Measurements from ENCODE around the gene MAPK7. TPM values are rescaled to one million over a fixed set of nuclear protein-coding genes. Genes with fewer than 3 reads are reported as not detected.

The MAPK7 gene
- polyA plus RNA-seq, 1 of the 3 experiments (the other 2 are of a cell fraction), result 19.1 TPM

GRCh38 chr17:19375732-19376131, 2.6 kb upstream of the MAPK7 start:
- no peaks in the 10 kb centered on the region for H3K9me2 ChIP-seq
- TF ChIP-seq MXI1 (IDR thresholded peaks at IDR 0.05; ENCODE audit: low read depth, low read length) (no peak), RFX5 (IDR thresholded peaks at IDR 0.05; ENCODE audit: low read length) (no peak), TEAD4 (IDR thresholded peaks at IDR 0.05; ENCODE audit: borderline replicate concordance, insufficient read depth) (no peak), JUND (IDR thresholded peaks at IDR 0.05) (no peak), USF1 (IDR thresholded peaks at IDR 0.05; ENCODE audit: borderline replicate concordance, low read depth) (no peak), EZH2phosphoT487 (IDR thresholded peaks at IDR 0.05; ENCODE audit: borderline replicate concordance, low read depth) (no peak), IRF3 (IDR thresholded peaks at IDR 0.05; ENCODE audit: low read depth, low read length) (no peak), POLR2AphosphoS5 (IDR thresholded peaks at IDR 0.05; ENCODE audit: low read depth, low read length) (no peak)
- TF ChIP-seq, protein P1, sequence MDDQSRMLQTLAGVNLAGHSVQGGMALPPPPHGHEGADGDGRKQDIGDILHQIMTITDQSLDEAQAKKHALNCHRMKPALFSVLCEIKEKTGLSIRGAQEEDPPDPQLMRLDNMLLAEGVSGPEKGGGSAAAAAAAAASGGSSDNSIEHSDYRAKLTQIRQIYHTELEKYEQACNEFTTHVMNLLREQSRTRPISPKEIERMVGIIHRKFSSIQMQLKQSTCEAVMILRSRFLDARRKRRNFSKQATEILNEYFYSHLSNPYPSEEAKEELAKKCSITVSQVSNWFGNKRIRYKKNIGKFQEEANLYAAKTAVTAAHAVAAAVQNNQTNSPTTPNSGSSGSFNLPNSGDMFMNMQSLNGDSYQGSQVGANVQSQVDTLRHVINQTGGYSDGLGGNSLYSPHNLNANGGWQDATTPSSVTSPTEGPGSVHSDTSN (IDR thresholded peaks at IDR 0.05), result no peak
- TF ChIP-seq, protein P2, sequence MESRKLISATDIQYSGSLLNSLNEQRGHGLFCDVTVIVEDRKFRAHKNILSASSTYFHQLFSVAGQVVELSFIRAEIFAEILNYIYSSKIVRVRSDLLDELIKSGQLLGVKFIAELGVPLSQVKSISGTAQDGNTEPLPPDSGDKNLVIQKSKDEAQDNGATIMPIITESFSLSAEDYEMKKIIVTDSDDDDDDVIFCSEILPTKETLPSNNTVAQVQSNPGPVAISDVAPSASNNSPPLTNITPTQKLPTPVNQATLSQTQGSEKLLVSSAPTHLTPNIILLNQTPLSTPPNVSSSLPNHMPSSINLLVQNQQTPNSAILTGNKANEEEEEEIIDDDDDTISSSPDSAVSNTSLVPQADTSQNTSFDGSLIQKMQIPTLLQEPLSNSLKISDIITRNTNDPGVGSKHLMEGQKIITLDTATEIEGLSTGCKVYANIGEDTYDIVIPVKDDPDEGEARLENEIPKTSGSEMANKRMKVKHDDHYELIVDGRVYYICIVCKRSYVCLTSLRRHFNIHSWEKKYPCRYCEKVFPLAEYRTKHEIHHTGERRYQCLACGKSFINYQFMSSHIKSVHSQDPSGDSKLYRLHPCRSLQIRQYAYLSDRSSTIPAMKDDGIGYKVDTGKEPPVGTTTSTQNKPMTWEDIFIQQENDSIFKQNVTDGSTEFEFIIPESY (IDR thresholded peaks at IDR 0.05; ENCODE audit: borderline replicate concordance, low read depth), result no peak
- no peaks in the 10 kb centered on the region for H3K27me3 ChIP-seq (ENCODE audit: insufficient read depth)
- H3K27ac ChIP-seq (ENCODE audit: low read depth in 2 of 2, low read length in 1 of 2), result 0 out of 4 replicates have a peak overlapping the region, but pooled peaks of 1 of the 2 experiments have one; percentile 1
- POLR2A ChIA-PET, result interaction anchor here (0.7 kb wide), 1 partner anchor 82 kb away, joined by 3 read pairs; no protein-coding TSS in a partner anchor
- H4K20me1 ChIP-seq (ENCODE audit: insufficient read depth), result no peaks in the 10 kb centered on the region
- peaks cover 35% of the 10 kb centered on the region for H3K79me2 ChIP-seq (ENCODE audit: insufficient read depth)
- H3K9me3 ChIP-seq, result no peaks in the 10 kb centered on the region
- peaks cover 20% of the 10 kb centered on the region for H3F3A ChIP-seq (replicated peaks; ENCODE audit: insufficient read depth)
- WGBS (ENCODE audit: low lambda C conversion rate), result 92% methylated on average over 1 of the region's 1 CpG
- no peak overlapping the region for H3K4me3 ChIP-seq (ENCODE audit: low read depth in 2 of 2, low read length in 1 of 2)
- no peak for DNase-seq
- H3K4me1 ChIP-seq (ENCODE audit: control insufficient read depth in 1 of 2, insufficient read depth in 2 of 2, low read depth in 1 of 2, low read length in 1 of 2), result peaks cover 0 to 18% of the 10 kb centered on the region in 2 experiments; a peak in 3 of 4 replicates
- no peak overlapping the region for H3K4me2 ChIP-seq
- no peak overlapping the region for H2AFZ ChIP-seq (ENCODE audit: low read depth)
- peaks cover 13 to 14% of the 10 kb centered on the region in 2 experiments for H3K36me3 ChIP-seq (replicated peaks in 1 of 2; ENCODE audit: control insufficient read depth in 1 of 2, insufficient read depth in 2 of 2, low read length in 1 of 2)
- H3K9ac ChIP-seq, result no peak overlapping the region
- CTCF ChIA-PET, result interaction anchor here (5.6 kb wide), 1 partner anchor 13 kb away, joined by 37 read pairs; the partner anchor contains the start of gene B9D1

DNA sequence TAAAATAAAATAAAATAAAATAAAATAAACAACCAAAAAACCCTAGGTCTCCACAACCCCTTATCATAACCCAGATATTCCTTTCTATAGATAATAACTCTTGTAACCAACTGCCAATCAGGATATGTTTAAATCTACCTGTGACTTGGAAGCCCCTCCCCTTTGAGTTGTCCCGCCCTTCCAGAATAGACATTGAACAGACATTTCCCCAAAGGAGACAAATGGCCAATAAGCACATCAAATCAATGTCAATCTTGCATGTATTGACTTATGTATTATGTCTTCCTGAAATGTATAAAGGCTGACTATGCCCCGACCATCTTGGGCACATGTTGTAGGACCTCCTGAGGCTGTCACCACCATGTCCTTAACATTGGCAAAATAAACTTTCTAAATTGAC, 1.5 kb upstream of the MAPK7 start:
- Histone ChIP-seq H3K4me2 (peak overlapping the region; percentile 68), H2AFZ (ENCODE audit: low read depth) (peak overlapping the region; percentile 75), H3F3A (replicated peaks; ENCODE audit: insufficient read depth) (peaks cover 20% of the 10 kb centered on the region), H3K9me3 (no peaks in the 10 kb centered on the region), H3K9ac (peak overlapping the region; percentile 80), H3K4me1 (ENCODE audit: control insufficient read depth in 1 of 2, insufficient read depth in 2 of 2, low read depth in 1 of 2, low read length in 1 of 2) (peaks cover 0 to 19% of the 10 kb centered on the region in 2 experiments; a peak in 3 of 4 replicates), H4K20me1 (ENCODE audit: insufficient read depth) (no peaks in the 10 kb centered on the region), H3K79me2 (ENCODE audit: insufficient read depth) (peaks cover 46% of the 10 kb centered on the region), H3K27ac (ENCODE audit: low read depth in 2 of 2, low read length in 1 of 2) (peak overlapping the region; percentile 94 to 95), H3K27me3 (ENCODE audit: insufficient read depth) (no peaks in the 10 kb centered on the region), H3K36me3 (replicated peaks in 1 of 2; ENCODE audit: control insufficient read depth in 1 of 2, insufficient read depth in 2 of 2, low read length in 1 of 2) (peaks cover 20 to 25% of the 10 kb centered on the region in 2 experiments), H3K4me3 (ENCODE audit: low read depth in 2 of 2, low read length in 1 of 2) (peak overlapping the region; percentile 87 to 88), H3K9me2 (no peaks in the 10 kb centered on the region)
- POLR2A ChIA-PET, result interaction anchor here (1.0 to 2.2 kb wide), 6 partner anchors 10 to 35 kb away, joined by 4 to 29 read pairs (median 18); partner anchors contain the start of genes B9D1, MFAP4 and RNF112
- DNase-seq, result no peak
- CTCF ChIA-PET, result interaction anchor here (1.8 to 3.1 kb wide), 3 partner anchors 12 to 70 kb away, joined by 6 to 35 read pairs (median 15); partner anchors contain the start of gene B9D1
- 0% methylated on average over 2 of the region's 2 CpGs for WGBS (ENCODE audit: low lambda C conversion rate)
- TF ChIP-seq CTCF (IDR thresholded peaks at IDR 0.05) (no peak), FOXJ3 (CRISPR knock-in tag; IDR thresholded peaks at IDR 0.05) (no peak), EZH2phosphoT487 (IDR thresholded peaks at IDR 0.05; ENCODE audit: borderline replicate concordance, low read depth) (no peak), POLR2AphosphoS5 (IDR thresholded peaks at IDR 0.05; ENCODE audit: low read depth, low read length) (no peak), MEF2A (IDR thresholded peaks at IDR 0.05; ENCODE audit: borderline replicate concordance, low read depth) (no peak), USF2 (IDR thresholded peaks at IDR 0.05; ENCODE audit: borderline replicate concordance, low read depth, low read length) (no peak), YY1 (IDR thresholded peaks at IDR 0.05; ENCODE audit: low read depth) (no peak), NFIC (IDR thresholded peaks at IDR 0.05; ENCODE audit: borderline replicate concordance) (no peak), RXRA (IDR thresholded peaks at IDR 0.05; ENCODE audit: borderline replicate concordance, low read depth) (no peak), MAX (IDR thresholded peaks at IDR 0.05; ENCODE audit: low read depth) (no peak)

Measured in SK-N-SH (cell line).